NT2/D1 (cell line): ENCODE data around the gene CACNA2D3.

Experiments used
- SUZ12 ChIP-seq: IDR thresholded peaks from 2 replicates; pipeline ENCODE4 v1.6.1; 2011; ENCODE audit not compliant: insufficient read length, insufficient read depth; ENCODE audit errors: extremely low read depth
- YY1 ChIP-seq: IDR thresholded peaks from 2 replicates; pipeline ENCODE4 v1.6.1; 2011; ENCODE audit not compliant: insufficient read length, insufficient read depth
- ZNF274 ChIP-seq: IDR thresholded peaks from 2 replicates; pipeline ENCODE4 v1.6.1; 2011; ENCODE audit warnings: mild to moderate bottlenecking, low read depth, low read length

GRCh38 chr3:54764911-54765310 lies 642.6 kb downstream of the CACNA2D3 start:
- TF ChIP-seq ZNF274 (no peak), SUZ12 (no peak), YY1 (no peak)
